Mucosa of rectum (tissue), 2 donors: ENCODE measurements around the gene HDGF.
"Not testable (repeated sequence)": the region's sequence is repeated elsewhere in the genome, so short reads cannot be mapped to it uniquely, and the experiment has no call there.

Source experiments
- H3K27ac ChIP-seq, 2 donors: one replicate each; pipeline ENCODE4 v1.7.0; 2013; ENCODE audit warnings: inconsistent platforms in 2 of 2, low read depth in 2 of 2, low read length in 2 of 2
- H3K27me3 ChIP-seq, 2 donors: one replicate each; pipeline ENCODE4 v1.7.0; 2013; ENCODE audit warnings: low read length in 2 of 2; ENCODE audit not compliant: control insufficient read depth in 2 of 2, insufficient read depth in 2 of 2
- H3K36me3 ChIP-seq, 2 donors: one replicate each; pipeline ENCODE4 v1.7.0; 2013; ENCODE audit warnings: low read length in 2 of 2; ENCODE audit not compliant: control insufficient read depth in 2 of 2, insufficient read depth in 2 of 2
- H3K4me1 ChIP-seq, 2 donors: one replicate each; pipeline ENCODE4 v1.7.0; 2013; ENCODE audit warnings: low read length in 2 of 2, mild to moderate bottlenecking in 1 of 2; ENCODE audit not compliant: control insufficient read depth in 2 of 2, insufficient read depth in 2 of 2
- H3K4me3 ChIP-seq, 2 donors: one replicate each; pipeline ENCODE4 v1.7.0; 2013; ENCODE audit warnings: low read length in 2 of 2
- H3K9ac ChIP-seq, 2 donors: one replicate each; pipeline ENCODE4 v1.7.0; 2013; ENCODE audit warnings: low read length in 2 of 2, low read depth in 1 of 2, mild to moderate bottlenecking in 1 of 2
- H3K9me3 ChIP-seq, 2 donors: one replicate each; pipeline ENCODE4 v1.7.0; 2013; ENCODE audit warnings: low read length in 2 of 2; ENCODE audit not compliant: control insufficient read depth in 2 of 2
- donor health status: healthy.
- donor health status: Normal muscosa, but diverticular disease.

HDGF gene

GRCh38 chr1:156767879-156768604 is 16.6 kb upstream of the HDGF start:
- H3K27me3 ChIP-seq: no peaks in the 10 kb centered on the region
- peak overlapping the region; percentile 85 to 92 for H3K27ac ChIP-seq
- peak overlapping the region; percentile 95 to 99 for H3K9ac ChIP-seq
- peaks cover 5 to 17% of the 10 kb centered on the region in 2 donors for H3K36me3 ChIP-seq
- H3K9me3 ChIP-seq: no peaks in the 10 kb centered on the region
- peak overlapping the region; percentile 83 to 87 for H3K4me3 ChIP-seq
- H3K4me1 ChIP-seq: peaks cover 18 to 23% of the 10 kb centered on the region in 2 donors

- peaks cover 18 to 23% of the 10 kb centered on the region in 2 donors for H3K4me1 ChIP-seq
- H3K27me3 ChIP-seq: no peaks in the 10 kb centered on the region
- H3K9ac ChIP-seq: peak within 1 kb of the TSS; percentile 95 to 99
- H3K27ac ChIP-seq: peak within 1 kb of the TSS; percentile 85 to 92
- peaks cover 5 to 17% of the 10 kb centered on the region in 2 donors for H3K36me3 ChIP-seq
- H3K4me3 ChIP-seq: peak within 1 kb of the TSS; percentile 83 to 87
- no peaks in the 10 kb centered on the region for H3K9me3 ChIP-seq
Observed at GRCh38 chr1:156767101-156767878, 15.8 kb upstream of the HDGF start, which contains the start of gene PRCC. Gene PRCC (plus strand): TSS chr1:156767535. CDS start chr1:156767772, 237 bp downstream.

- Histone ChIP-seq H3K27ac (peak overlapping the region; percentile 79 to 89), H3K36me3 (peaks cover 5 to 16% of the 10 kb centered on the region in 2 donors)
Observed at GRCh38 chr1:156766298-156767100, 15.0 kb upstream of the HDGF start.

GRCh38 chr1:156765666-156766065 is 14.2 kb upstream of the HDGF start:
- Histone ChIP-seq H3K4me1 (peaks cover 18 to 23% of the 10 kb centered on the region in 2 donors), H3K36me3 (peaks cover 3 to 7% of the 10 kb centered on the region in 2 donors), H3K27me3 (no peaks in the 10 kb centered on the region), H3K9ac (peak overlapping the region in 1 of 2 donors; percentile 73), H3K4me3 (peak overlapping the region; percentile 83 to 87), H3K27ac (no peak overlapping the region), H3K9me3 (no peaks in the 10 kb centered on the region)

More at GRCh38 chr1:156766298-156767100, 15.0 kb upstream of the HDGF start:
- H3K9ac ChIP-seq: peak overlapping the region; percentile 73 to 86
- H3K4me1 ChIP-seq: peaks cover 18 to 23% of the 10 kb centered on the region in 2 donors
- H3K4me3 ChIP-seq: peak overlapping the region; percentile 83 to 87
- no peaks in the 10 kb centered on the region for H3K9me3 ChIP-seq
- no peaks in the 10 kb centered on the region for H3K27me3 ChIP-seq

GRCh38 chr1:156765136-156765535 is 13.7 kb upstream of the HDGF start:
- not testable (repeated sequence) for H3K9me3 ChIP-seq, H3K36me3 ChIP-seq, H3K27ac ChIP-seq, H3K9ac ChIP-seq, H3K27me3 ChIP-seq, H3K4me3 ChIP-seq
- H3K4me1 ChIP-seq: peaks cover 18 to 23% of the 10 kb centered on the region in 2 donors

GRCh38 chr1:156760796-156761104 is 9.3 kb upstream of the HDGF start:
- Histone ChIP-seq H3K9ac (no peak overlapping the region), H3K27me3 (no peaks in the 10 kb centered on the region), H3K36me3 (no peaks in the 10 kb centered on the region), H3K27ac (no peak overlapping the region), H3K4me1 (peaks cover under 1 to 2% of the 10 kb centered on the region in 2 donors), H3K4me3 (no peak overlapping the region), H3K9me3 (no peaks in the 10 kb centered on the region)

GRCh38 chr1:156760092-156760795 is 8.8 kb upstream of the HDGF start:
- Histone ChIP-seq H3K4me3 (no peak overlapping the region), H3K9ac (no peak overlapping the region), H3K27me3 (no peaks in the 10 kb centered on the region), H3K9me3 (no peaks in the 10 kb centered on the region), H3K27ac (no peak overlapping the region), H3K36me3 (no peaks in the 10 kb centered on the region), H3K4me1 (no peaks in the 10 kb centered on the region)

- not testable (repeated sequence) for H3K27ac ChIP-seq, H3K4me3 ChIP-seq, H3K4me1 ChIP-seq, H3K36me3 ChIP-seq, H3K9me3 ChIP-seq, H3K27me3 ChIP-seq, H3K9ac ChIP-seq
Observed at GRCh38 chr1:156757572-156758253, 6.2 kb upstream of the HDGF start.

- H3K27me3 ChIP-seq: no peaks in the 10 kb centered on the region
- H3K9ac ChIP-seq: no peak overlapping the region
- H3K27ac ChIP-seq: no peak overlapping the region
- no peaks in the 10 kb centered on the region for H3K36me3 ChIP-seq
- H3K4me1 ChIP-seq: peaks cover 4 to 10% of the 10 kb centered on the region in 2 donors
- no peak overlapping the region for H3K4me3 ChIP-seq
- no peaks in the 10 kb centered on the region for H3K9me3 ChIP-seq
Observed at GRCh38 chr1:156756355-156756754, 4.9 kb upstream of the HDGF start.
